Astrocyte of the cerebellum (primary cell): ENCODE data around the gene IGSF9B.

ENCODE experiments used
- DNase-seq: peaks from one replicate; pipeline ENCODE4 v3.0.0-alpha.2; 2011; ENCODE audit warnings: low read depth
- H3K4me3 ChIP-seq: 2 replicates; pipeline ENCODE4 v1.5.1; 2011; ENCODE audit warnings: mild to moderate bottlenecking, low read depth, low read length, moderate library complexity
- CTCF ChIP-seq: IDR thresholded peaks from 2 replicates; pipeline ENCODE4 v1.5.1; 2012; ENCODE audit warnings: low read length, low read depth, moderate library complexity, mild to moderate bottlenecking; ENCODE audit errors: missing control alignments
- in situ Hi-C: cut with HindIII; loops from 2 replicates; pipeline ENCODE4 v1.10.0; 2017; ENCODE audit warnings: low sequenced_read_pairs

The IGSF9B gene

GRCh38 chr11:133904818-133905515 lies 51.8 kb downstream of the IGSF9B start:
- DNase-seq, result no peak
- in situ Hi-C loops, result no loop called here
- H3K4me3 ChIP-seq, result no peak overlapping the region
- TF ChIP-seq CTCF, result no peak

DNA sequence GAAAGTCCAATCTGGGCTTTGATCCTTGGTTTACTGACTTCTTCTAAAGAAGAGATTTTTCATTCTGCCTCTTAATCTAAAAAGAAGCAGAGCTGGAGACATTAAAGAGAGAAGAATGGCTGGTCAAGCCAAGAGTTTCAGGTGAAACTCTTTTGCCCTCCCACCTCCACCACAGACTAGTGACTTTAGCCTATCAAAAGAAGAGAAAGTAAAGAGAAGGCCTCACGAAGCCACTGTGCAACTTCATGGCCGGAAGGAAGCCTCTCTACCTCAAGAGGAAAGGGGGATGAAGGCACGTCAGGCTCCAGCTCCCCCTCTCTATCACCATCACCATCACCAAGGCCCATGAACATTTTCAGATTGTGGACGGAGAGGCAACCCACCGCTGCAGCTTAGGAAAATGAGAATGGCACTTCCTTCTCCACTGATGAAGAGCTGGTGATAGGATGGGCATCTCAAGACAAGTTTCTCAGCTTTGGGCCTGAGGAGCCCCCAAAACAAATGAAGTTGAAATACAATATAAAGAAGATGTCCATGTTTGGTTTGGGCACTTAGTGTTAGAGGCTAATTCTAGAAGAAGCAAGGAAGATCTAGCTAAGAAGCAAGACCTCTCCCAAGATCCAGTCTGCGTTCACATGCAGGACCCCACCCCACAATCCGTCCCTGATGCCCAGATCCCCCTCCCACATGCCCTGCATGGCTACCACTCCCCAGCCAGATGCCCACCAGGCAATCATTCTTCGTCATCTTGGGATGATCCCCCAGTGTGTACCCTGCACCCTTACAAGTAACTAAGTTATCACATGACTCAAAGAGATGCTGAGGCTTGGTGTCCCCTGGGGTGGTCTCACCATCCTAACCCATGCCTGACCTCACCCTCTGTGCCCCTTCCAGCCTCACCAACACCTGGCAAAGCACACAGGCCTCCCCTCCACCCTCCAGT lies 52.6 kb downstream of the IGSF9B start:
- in situ Hi-C loops, result no loop called here
- no peak for DNase-seq
- TF ChIP-seq CTCF, result no peak
- H3K4me3 ChIP-seq, result no peak overlapping the region

- in situ Hi-C loops, result no loop called here
- no peak overlapping the region for H3K4me3 ChIP-seq
- no peak for TF ChIP-seq CTCF
- no peak for DNase-seq
Observed at GRCh38 chr11:133903056-133903455, 53.7 kb downstream of the IGSF9B start.

DNA sequence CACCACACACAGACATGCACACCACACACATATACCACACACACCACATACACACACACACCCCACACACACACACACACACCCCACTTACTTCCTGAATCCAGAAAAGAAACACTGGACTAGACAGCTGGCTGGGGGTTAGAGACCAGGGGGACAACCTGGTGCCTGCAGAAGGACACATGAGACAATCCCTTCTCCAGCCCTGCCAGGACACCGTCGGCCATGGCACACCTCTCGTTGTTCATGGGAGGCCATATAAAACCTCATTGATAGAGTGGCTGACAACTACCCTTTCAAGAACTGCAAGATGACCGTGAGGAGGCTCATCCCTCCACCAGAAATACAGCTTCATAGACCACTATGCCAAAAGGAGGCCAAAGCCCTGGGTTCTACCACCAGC lies 54.3 kb downstream of the IGSF9B start:
- H3K4me3 ChIP-seq, result no peak overlapping the region
- TF ChIP-seq CTCF, result no peak
- DNase-seq, result no peak
- in situ Hi-C loops, result no loop called here

DNA sequence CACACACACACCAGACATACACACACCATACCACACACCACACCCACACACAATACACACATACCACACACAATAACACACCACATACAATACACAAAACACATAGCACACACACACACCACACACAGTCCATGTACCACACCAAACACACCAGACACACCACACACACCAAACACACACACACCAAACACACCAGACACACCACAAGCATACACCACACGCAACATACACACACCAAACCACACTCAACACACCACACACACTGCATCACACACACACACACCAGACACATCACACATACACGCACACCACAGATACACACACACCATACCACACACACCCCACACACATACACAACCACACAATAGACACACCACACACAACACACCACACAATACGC lies 54.8 kb downstream of the IGSF9B start:
- no peak for TF ChIP-seq CTCF
- no peak for DNase-seq
- in situ Hi-C loops, result no loop called here

DNA sequence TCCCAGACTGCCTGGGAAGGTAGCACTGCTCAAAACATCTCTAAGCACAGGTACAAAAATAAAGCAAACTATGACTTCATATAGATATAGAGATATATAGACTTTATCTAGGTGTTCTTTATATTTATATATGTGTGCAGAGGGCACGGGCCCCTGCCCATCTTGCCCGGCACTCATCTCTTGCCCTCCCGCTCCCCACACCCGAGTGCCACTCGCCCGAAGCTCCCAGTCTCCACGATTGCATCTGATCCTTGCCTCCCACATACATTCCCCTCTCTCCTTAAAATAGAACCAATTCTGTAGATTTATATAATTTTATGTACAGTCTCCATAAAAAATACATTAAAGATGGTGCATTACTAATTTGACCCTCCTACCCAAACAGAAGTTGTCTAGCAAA lies 55.5 kb downstream of the IGSF9B start:
- H3K4me3 ChIP-seq, result no peak overlapping the region
- in situ Hi-C loops, result no loop called here
- no peak for TF ChIP-seq CTCF
- DNase-seq, result no peak

More for the DNA sequence above, 54.8 kb downstream of the IGSF9B start:
- H3K4me3 ChIP-seq, result no peak overlapping the region
